ENCODE measurements around the gene SNAP91.

DNA sequence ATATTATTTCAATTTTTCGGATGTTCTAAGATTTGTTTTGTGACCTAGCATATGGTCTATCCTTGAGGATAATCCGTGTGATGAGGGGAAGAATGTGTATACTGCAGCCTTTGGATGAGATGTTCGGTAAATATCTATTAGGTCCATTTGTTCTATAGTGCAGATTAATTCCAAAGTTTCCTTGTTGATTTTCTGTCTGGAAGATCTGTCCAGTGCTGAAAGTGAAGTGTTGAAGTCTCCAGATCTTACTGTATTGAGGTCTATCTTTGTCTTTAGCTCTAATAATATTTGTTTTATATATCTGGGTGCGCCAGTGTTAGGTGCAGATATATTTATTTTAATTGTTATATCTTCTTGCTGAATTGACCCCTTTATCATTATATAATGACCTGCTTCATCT is 32.2 kb upstream of the SNAP91 start:
- TF ChIP-seq POLR2AphosphoS5 (IDR thresholded peaks at IDR 0.05; ENCODE audit: low read depth, low read length) (no peak), SIN3A (IDR thresholded peaks at IDR 0.05; ENCODE audit: borderline replicate concordance, insufficient read depth, low read length) (no peak), REST (IDR thresholded peaks at IDR 0.05; ENCODE audit: insufficient read depth in 1 of 2, low read depth in 2 of 2, low read length in 2 of 2) (peak in 1 of 2 experiments; percentile 71; a peak in 1 of 4 replicates), TAF1 (IDR thresholded peaks at IDR 0.05; ENCODE audit: borderline replicate concordance, insufficient read depth, low read length) (no peak), FOXP2 (optimal IDR thresholded peaks at IDR 0.05; ENCODE audit: borderline replicate concordance, extremely low read depth, extremely low read length, insufficient read depth) (no peak)

Measured in PFSK-1 (cell line).